Lower lobe of right lung (tissue), 2 donors: ENCODE data around the gene MYL5. TPM values are rescaled to one million over a fixed set of nuclear protein-coding genes. Genes with fewer than 3 reads are reported as not detected.

Source experiments
- ATAC-seq, 2 donors: fragments of 200-7000 bp; cut with Tn5 transposase; one replicate each; pipeline ENCODE4 v1.9.1; 2020 to 2022; ENCODE audit warnings: mild to moderate bottlenecking in 2 of 2, moderate library complexity in 2 of 2
- DNase-seq: peaks from one replicate; pipeline ENCODE4 v3.0.0-alpha.2; 2020
- H3K27ac ChIP-seq: fragments of 200-600 bp; one replicate; pipeline ENCODE4 v1.8.0; 2022
- H3K27me3 ChIP-seq: fragments of 200-600 bp; one replicate; pipeline ENCODE4 v1.8.0; 2022; ENCODE audit warnings: low read depth
- H3K36me3 ChIP-seq: fragments of 200-600 bp; one replicate; pipeline ENCODE4 v1.8.0; 2022; ENCODE audit warnings: mild to moderate bottlenecking
- H3K4me1 ChIP-seq: fragments of 200-600 bp; one replicate; pipeline ENCODE4 v1.8.0; 2022
- H3K4me3 ChIP-seq: fragments of 200-600 bp; one replicate; pipeline ENCODE4 v1.8.0; 2022; ENCODE audit warnings: mild to moderate bottlenecking
- H3K9me3 ChIP-seq: fragments of 200-600 bp; one replicate; pipeline ENCODE4 v1.8.0; 2022
- CTCF ChIP-seq: fragments of 200-600 bp; IDR thresholded peaks from one replicate; pipeline ENCODE4 v1.8.0; 2022; ENCODE audit warnings: antibody characterized with exemption, mild to moderate bottlenecking
- intact Hi-C: fragments of 100-400 bp; cut with DNase I; formaldehyde crosslinking; loops from one replicate; pipeline ENCODE4 v1.11.0; 2022
- total RNA-seq: library from RNA; stranded (reverse); fragmentation: NEBNext Ultra II Directional; extraction: Animal tissue kit (Norgen Biotek cat#: 25700); gene quantifications from one replicate; pipeline ENCODE4 v1.2.1, GENCODE V29; 2021
- donor health status: DM: no; HTN: yes; CAD: no; lungs with severe emphysema.

MYL5 gene
- total RNA-seq, 1 donor from 2014 or later = 9.7 TPM

- Histone ChIP-seq H3K27me3 (no peaks in the 10 kb centered on the region), H3K27ac (no peak overlapping the region), H3K4me1 (peaks cover 17% of the 10 kb centered on the region), H3K36me3 (no peaks in the 10 kb centered on the region), H3K9me3 (no peaks in the 10 kb centered on the region), H3K4me3 (no peak overlapping the region)
- ATAC-seq (no peak), DNase-seq (no peak)
- no peak for TF ChIP-seq CTCF
- intact Hi-C loops = no loop called here
Observed at GRCh38 chr4:661231-661630, 13.1 kb upstream of the MYL5 start.

GRCh38 chr4:661881-662761, 12.2 kb upstream of the MYL5 start:
- intact Hi-C loops = no loop called here
- ATAC-seq = no peak
- Histone ChIP-seq H3K4me1 (peaks cover 17% of the 10 kb centered on the region), H3K36me3 (no peaks in the 10 kb centered on the region), H3K9me3 (no peaks in the 10 kb centered on the region), H3K4me3 (no peak overlapping the region), H3K27ac (no peak overlapping the region), H3K27me3 (no peaks in the 10 kb centered on the region)
- DNase-seq = peak; percentile 45
- TF ChIP-seq CTCF = no peak

GRCh38 chr4:663046-663437, 11.3 kb upstream of the MYL5 start:
- Histone ChIP-seq H3K27ac (peak overlapping the region; percentile 69), H3K4me3 (peak overlapping the region; percentile 81), H3K4me1 (peaks cover 17% of the 10 kb centered on the region), H3K9me3 (no peaks in the 10 kb centered on the region), H3K27me3 (no peaks in the 10 kb centered on the region), H3K36me3 (no peaks in the 10 kb centered on the region)
- no peak for TF ChIP-seq CTCF
- intact Hi-C loops = no loop called here
- peak; percentile 6 to 13 for ATAC-seq
- no peak for DNase-seq

GRCh38 chr4:663438-664428, 10.6 kb upstream of the MYL5 start:
- Histone ChIP-seq H3K27me3 (no peaks in the 10 kb centered on the region), H3K36me3 (no peaks in the 10 kb centered on the region), H3K9me3 (no peaks in the 10 kb centered on the region), H3K4me3 (peak overlapping the region; percentile 81), H3K27ac (peak overlapping the region; percentile 69), H3K4me1 (peaks cover 17% of the 10 kb centered on the region)
- peak; percentile 17 for TF ChIP-seq CTCF
- intact Hi-C loops = no loop called here
- DNase-seq = peak; percentile 86
- peak; percentile 76 to 90 for ATAC-seq

GRCh38 chr4:664713-665231, 9.6 kb upstream of the MYL5 start:
- Histone ChIP-seq H3K36me3 (no peaks in the 10 kb centered on the region), H3K4me1 (peaks cover 17% of the 10 kb centered on the region), H3K27me3 (no peaks in the 10 kb centered on the region), H3K4me3 (peak overlapping the region; percentile 81), H3K27ac (no peak overlapping the region), H3K9me3 (no peaks in the 10 kb centered on the region)
- peak; percentile 45 for DNase-seq
- TF ChIP-seq CTCF = no peak
- intact Hi-C loops = no loop called here
- no peak for ATAC-seq
